ENCODE data around the gene ANKS3.

DNA sequence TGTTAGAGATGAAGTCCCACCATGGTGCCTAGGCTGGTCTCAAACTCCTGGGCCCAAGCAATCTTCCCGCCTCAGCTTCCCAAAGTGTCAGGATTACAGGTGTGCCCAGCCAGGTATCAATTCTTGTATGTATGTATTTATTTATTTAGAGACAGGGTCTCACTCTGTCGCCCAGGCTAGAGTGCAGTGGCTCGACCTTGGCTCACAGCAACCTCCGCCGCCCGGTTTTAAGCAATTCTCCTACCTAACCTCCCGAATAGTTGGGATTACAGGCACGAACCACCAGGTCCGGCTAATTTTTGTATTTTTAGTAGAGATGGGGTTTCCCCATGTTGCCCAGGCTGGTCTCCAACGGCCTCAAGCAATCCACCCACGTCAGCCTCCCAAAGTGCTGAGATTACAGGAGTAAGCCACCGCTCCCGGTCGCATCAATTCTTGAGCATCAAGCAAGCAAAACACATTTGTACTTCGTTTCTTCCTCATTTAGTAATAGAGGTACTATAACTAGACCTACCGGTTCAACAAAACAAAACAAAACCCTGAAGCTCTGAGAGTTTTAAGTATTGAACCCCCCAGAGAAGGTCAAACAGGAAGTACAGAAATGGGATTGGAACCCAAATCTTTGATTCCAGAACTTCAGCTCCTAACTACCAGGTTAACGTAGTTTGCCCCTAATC is 33.9 kb upstream of the ANKS3 start:
- TF ChIP-seq, protein P1, sequence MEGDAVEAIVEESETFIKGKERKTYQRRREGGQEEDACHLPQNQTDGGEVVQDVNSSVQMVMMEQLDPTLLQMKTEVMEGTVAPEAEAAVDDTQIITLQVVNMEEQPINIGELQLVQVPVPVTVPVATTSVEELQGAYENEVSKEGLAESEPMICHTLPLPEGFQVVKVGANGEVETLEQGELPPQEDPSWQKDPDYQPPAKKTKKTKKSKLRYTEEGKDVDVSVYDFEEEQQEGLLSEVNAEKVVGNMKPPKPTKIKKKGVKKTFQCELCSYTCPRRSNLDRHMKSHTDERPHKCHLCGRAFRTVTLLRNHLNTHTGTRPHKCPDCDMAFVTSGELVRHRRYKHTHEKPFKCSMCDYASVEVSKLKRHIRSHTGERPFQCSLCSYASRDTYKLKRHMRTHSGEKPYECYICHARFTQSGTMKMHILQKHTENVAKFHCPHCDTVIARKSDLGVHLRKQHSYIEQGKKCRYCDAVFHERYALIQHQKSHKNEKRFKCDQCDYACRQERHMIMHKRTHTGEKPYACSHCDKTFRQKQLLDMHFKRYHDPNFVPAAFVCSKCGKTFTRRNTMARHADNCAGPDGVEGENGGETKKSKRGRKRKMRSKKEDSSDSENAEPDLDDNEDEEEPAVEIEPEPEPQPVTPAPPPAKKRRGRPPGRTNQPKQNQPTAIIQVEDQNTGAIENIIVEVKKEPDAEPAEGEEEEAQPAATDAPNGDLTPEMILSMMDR (IDR thresholded peaks at IDR 0.05; ENCODE audit: borderline replicate concordance, extremely low read depth, low read length, poor library complexity, severe bottlenecking): no peak
- TF ChIP-seq EZH2 (IDR thresholded peaks at IDR 0.05; ENCODE audit: borderline replicate concordance, low read depth, low read length, severe bottlenecking): no peak

All from DND-41 (cell line).